ENCODE results near the gene RNF167. TPM values are rescaled to one million over a fixed set of nuclear protein-coding genes. Genes with fewer than 3 reads are reported as not detected.

The RNF167 gene
- total and polyA plus RNA-seq, 2 of the 13 experiments (the other 11 are each of a cell fraction or from before 2014, with no cell fraction given), result 44.1 to 45.4 TPM

GRCh38 chr17:4986951-4987766, 47.1 kb downstream of the RNF167 start, which contains the start of gene CAMTA2 (continued):
- TF ChIP-seq NRL (CRISPR knock-in tag; IDR thresholded peaks at IDR 0.05; ENCODE audit: borderline replicate concordance), result peak; percentile 33; the same call in 1 of the 2 replicates
- TF ChIP-seq POLR2G (IDR thresholded peaks at IDR 0.05; ENCODE audit: low read depth, low read length), result peak; percentile 73
- peak; percentile 75 for TF ChIP-seq AGO2 (optimal IDR thresholded peaks at IDR 0.05; ENCODE audit: low read depth, low read length)
- TF ChIP-seq ZNF83 (CRISPR knock-in tag; IDR thresholded peaks at IDR 0.05; ENCODE audit: borderline replicate concordance), result no peak
- no peak for TF ChIP-seq ZNF350 (CRISPR knock-in tag; IDR thresholded peaks at IDR 0.05; ENCODE audit: borderline replicate concordance, low read depth)
- TF ChIP-seq FOXK1 (CRISPR knock-in tag; IDR thresholded peaks at IDR 0.05; ENCODE audit: borderline replicate concordance, low read depth), result peak; percentile 72; the same call in 1 of the 2 replicates
- no peak for TF ChIP-seq MIER2 (CRISPR knock-in tag; IDR thresholded peaks at IDR 0.05)
- no peak; the same call in 1 of the 2 replicates for TF ChIP-seq ZNF674 (CRISPR knock-in tag; IDR thresholded peaks at IDR 0.05; ENCODE audit: low read depth)
- 0 out of 2 replicates have a peak, but pooled peaks have one; percentile 38 for TF ChIP-seq ZNF441 (CRISPR knock-in tag; IDR thresholded peaks at IDR 0.05; ENCODE audit: borderline replicate concordance)
- TF ChIP-seq ZNF260 (CRISPR knock-in tag; IDR thresholded peaks at IDR 0.05; ENCODE audit: borderline replicate concordance, low read depth), result no peak
- TF ChIP-seq SNAPC5 (CRISPR knock-in tag; IDR thresholded peaks at IDR 0.05; ENCODE audit: borderline replicate concordance), result no peak
- no peak for TF ChIP-seq ZNF503 (CRISPR knock-in tag; IDR thresholded peaks at IDR 0.05)
- peak; percentile 60; the same call in 1 of the 2 replicates for TF ChIP-seq SP4 (CRISPR knock-in tag; IDR thresholded peaks at IDR 0.05)
- peak; percentile 99 for TF ChIP-seq HMGXB4 (CRISPR knock-in tag; IDR thresholded peaks at IDR 0.05; ENCODE audit: borderline replicate concordance in 1 of 2, low read depth in 1 of 2)
- TF ChIP-seq NCOR1 (IDR thresholded peaks at IDR 0.05; ENCODE audit: borderline replicate concordance, low read length), result no peak
- 0 out of 2 replicates have a peak, but pooled peaks have one; percentile 79 for TF ChIP-seq IRF9 (CRISPR knock-in tag; IDR thresholded peaks at IDR 0.05; ENCODE audit: borderline replicate concordance)
- TF ChIP-seq ZNF747 (CRISPR knock-in tag; IDR thresholded peaks at IDR 0.05; ENCODE audit: borderline replicate concordance), result peak; percentile 50; the same call in 1 of the 2 replicates
- TF ChIP-seq NFATC3 (CRISPR knock-in tag; IDR thresholded peaks at IDR 0.05), result no peak
- TF ChIP-seq ZSCAN20 (CRISPR knock-in tag; IDR thresholded peaks at IDR 0.05; ENCODE audit: borderline replicate concordance), result peak; percentile 38; the same call in 1 of the 2 replicates
- TF ChIP-seq ARNT (IDR thresholded peaks at IDR 0.05), result no peak
- peak; percentile 26; the same call in 1 of the 2 replicates for TF ChIP-seq THRA (CRISPR knock-in tag; IDR thresholded peaks at IDR 0.05; ENCODE audit: borderline replicate concordance)

Data from HepG2 (cell line).